ENCODE results near the gene ZNF750.

DNA sequence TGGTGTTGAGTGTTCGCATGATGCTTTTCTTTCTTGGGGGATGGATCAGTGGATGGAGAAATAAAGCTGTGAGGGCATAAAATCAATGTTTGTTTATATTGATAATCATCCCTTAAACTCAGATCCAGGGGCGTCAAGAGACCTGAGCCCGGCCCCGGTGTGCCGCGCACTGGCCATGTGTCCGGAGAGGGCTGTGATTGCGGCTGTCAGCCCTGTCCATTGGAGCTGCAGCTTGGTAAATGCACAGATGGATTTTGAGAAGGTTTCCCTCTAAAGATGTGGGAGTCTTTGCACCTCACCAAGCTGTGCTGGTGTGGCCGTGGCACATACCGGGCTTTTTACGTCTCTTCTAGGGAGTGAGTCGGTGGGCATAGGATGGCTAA is 21.6 kb upstream of the ZNF750 start:
- TF ChIP-seq, protein P1, sequence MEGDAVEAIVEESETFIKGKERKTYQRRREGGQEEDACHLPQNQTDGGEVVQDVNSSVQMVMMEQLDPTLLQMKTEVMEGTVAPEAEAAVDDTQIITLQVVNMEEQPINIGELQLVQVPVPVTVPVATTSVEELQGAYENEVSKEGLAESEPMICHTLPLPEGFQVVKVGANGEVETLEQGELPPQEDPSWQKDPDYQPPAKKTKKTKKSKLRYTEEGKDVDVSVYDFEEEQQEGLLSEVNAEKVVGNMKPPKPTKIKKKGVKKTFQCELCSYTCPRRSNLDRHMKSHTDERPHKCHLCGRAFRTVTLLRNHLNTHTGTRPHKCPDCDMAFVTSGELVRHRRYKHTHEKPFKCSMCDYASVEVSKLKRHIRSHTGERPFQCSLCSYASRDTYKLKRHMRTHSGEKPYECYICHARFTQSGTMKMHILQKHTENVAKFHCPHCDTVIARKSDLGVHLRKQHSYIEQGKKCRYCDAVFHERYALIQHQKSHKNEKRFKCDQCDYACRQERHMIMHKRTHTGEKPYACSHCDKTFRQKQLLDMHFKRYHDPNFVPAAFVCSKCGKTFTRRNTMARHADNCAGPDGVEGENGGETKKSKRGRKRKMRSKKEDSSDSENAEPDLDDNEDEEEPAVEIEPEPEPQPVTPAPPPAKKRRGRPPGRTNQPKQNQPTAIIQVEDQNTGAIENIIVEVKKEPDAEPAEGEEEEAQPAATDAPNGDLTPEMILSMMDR (IDR thresholded peaks at IDR 0.05) = no peak
- no peak for TF ChIP-seq POLR2A (IDR thresholded peaks at IDR 0.05)
